Right lobe of liver (tissue), 6 donors: Measurements from ENCODE around the gene SPATA20. TPM values are rescaled to one million over a fixed set of nuclear protein-coding genes. Genes with fewer than 3 reads are reported as not detected.

Source experiments
- ATAC-seq, 4 donors: fragments of 200-7000 bp; cut with Tn5 transposase; one replicate each; pipeline ENCODE4 v1.9.1; 2020; ENCODE audit warnings: mild to moderate bottlenecking in 4 of 4, moderate library complexity in 4 of 4
- DNase-seq, 3 donors: peaks; one replicate each; pipeline ENCODE4 v3.0.0-alpha.2; 2020
- H3K27ac ChIP-seq, 3 donors: fragments of 200-600 bp; one replicate each; pipeline ENCODE4 v1.8.0; 2022
- H3K27me3 ChIP-seq, 2 donors: fragments of 200-600 bp; one replicate each; pipeline ENCODE4 v1.8.0; 2022
- H3K36me3 ChIP-seq, 4 donors: fragments of 200-600 bp; sonication (generic) in 1 of 4; one replicate each; pipeline versions ENCODE4 v1.5.1 to v1.8.0; 2017 to 2022; ENCODE audit warnings: control low read depth in 1 of 4
- H3K4me1 ChIP-seq, 4 donors: fragments of 200-600 bp; sonication (generic) in 1 of 4; one replicate each; pipeline versions ENCODE4 v1.5.1 to v1.8.0; 2017 to 2022; ENCODE audit warnings: control low read depth in 1 of 4
- H3K4me3 ChIP-seq, 3 donors: fragments of 200-600 bp; one replicate each; pipeline ENCODE4 v1.8.0; 2022
- H3K9me3 ChIP-seq, 4 donors: fragments of 200-600 bp; sonication (generic) in 1 of 4; one replicate each; pipeline versions ENCODE4 v1.5.1 to v1.8.0; 2017 to 2022; ENCODE audit warnings: control low read depth in 1 of 4
- POLR2A ChIP-seq: fragments of 450-650 bp; IDR thresholded peaks from one replicate; pipeline ENCODE4 v1.6.1; 2017; ENCODE audit warnings: antibody characterized with exemption, mild to moderate bottlenecking
- WGBS: methylation state at CpG from one replicate; pipeline ENCODE4 v1.1.6; 2018; ENCODE audit warnings: low coverage, low lambda C conversion rate; ENCODE audit not compliant: insufficient coverage; ENCODE audit errors: missing lambda C conversion rate; 5-methylcytosine and 5-hydroxymethylcytosine counted together
- intact Hi-C, 2 donors: fragments of 100-400 bp; cut with DNase I; formaldehyde crosslinking; loops; one replicate each; pipeline versions ENCODE4 v1.11.2 to v1.14.1; 2022
- total RNA-seq, 6 experiments: library from RNA; depleted of rRNA in 2 of 6; stranded (reverse); fragments of >200 nt in 2 of 6; fragmentation: NEBNext Ultra II Directional in 3 of 6; extraction: Animal tissue kit (Norgen Biotek cat#: 25700) in 3 of 6; gene quantifications; one replicate each; pipeline versions ENCODE4 v1.1.0 to v1.2.4, GENCODE V29; 2016 to 2023
- TF ChIP-seq, protein P1 (sequence below), 4 donors: fragments of 200-600 bp in 3 of 4; fragments of 450-650 bp in 1 of 4; IDR thresholded peaks; one replicate each; pipeline versions ENCODE4 v1.5.1 to v1.8.0; 2016 to 2022; ENCODE audit warnings: antibody characterized with exemption in 4 of 4, mild to moderate bottlenecking in 2 of 4
- donor health status: DM: no; HTN: yes; CAD: no.
- donor health status: DM: no; HTN: no; CAD: no.
- donor health status: DM: no; HTN: no; CAD: no.
- donor health status: DM: no; HTN: yes; CAD: no.
- donor health status: DM: no; HTN: yes; CAD: no.

The SPATA20 gene
- total RNA-seq, 6 experiments from 2014 or later, result 29.6 to 203 (median 34.2) TPM

DNA sequence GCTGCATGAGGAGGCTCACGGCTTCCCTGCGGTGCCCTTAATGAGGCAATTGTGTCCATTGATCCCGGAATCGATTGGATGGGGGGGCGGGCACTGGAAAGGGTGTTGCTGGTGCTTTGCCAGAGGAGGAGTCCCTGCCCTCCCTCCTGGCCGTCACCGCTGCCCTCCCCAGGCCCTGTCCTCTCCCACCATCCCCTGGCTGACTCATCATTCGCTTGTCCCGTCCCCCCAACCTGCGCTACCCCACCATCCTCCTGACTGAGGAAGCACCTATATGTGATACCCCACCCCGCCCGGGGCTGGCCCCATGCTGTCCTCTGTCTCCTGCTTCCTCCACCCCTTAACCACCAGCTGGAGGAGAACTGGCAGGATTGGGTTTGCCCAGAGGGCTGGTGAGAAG, 34.3 kb downstream of the SPATA20 start:
- H3K27ac ChIP-seq, result no peak overlapping the region
- ATAC-seq (peak in 1 of 4 donors; percentile 12), DNase-seq (no peak)
- no peak overlapping the region for H3K4me3 ChIP-seq
- TF ChIP-seq, protein P1, sequence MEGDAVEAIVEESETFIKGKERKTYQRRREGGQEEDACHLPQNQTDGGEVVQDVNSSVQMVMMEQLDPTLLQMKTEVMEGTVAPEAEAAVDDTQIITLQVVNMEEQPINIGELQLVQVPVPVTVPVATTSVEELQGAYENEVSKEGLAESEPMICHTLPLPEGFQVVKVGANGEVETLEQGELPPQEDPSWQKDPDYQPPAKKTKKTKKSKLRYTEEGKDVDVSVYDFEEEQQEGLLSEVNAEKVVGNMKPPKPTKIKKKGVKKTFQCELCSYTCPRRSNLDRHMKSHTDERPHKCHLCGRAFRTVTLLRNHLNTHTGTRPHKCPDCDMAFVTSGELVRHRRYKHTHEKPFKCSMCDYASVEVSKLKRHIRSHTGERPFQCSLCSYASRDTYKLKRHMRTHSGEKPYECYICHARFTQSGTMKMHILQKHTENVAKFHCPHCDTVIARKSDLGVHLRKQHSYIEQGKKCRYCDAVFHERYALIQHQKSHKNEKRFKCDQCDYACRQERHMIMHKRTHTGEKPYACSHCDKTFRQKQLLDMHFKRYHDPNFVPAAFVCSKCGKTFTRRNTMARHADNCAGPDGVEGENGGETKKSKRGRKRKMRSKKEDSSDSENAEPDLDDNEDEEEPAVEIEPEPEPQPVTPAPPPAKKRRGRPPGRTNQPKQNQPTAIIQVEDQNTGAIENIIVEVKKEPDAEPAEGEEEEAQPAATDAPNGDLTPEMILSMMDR (IDR thresholded peaks at IDR 0.05), result no peak
- no peak for TF ChIP-seq POLR2A
- H3K9me3 ChIP-seq, result no peaks in the 10 kb centered on the region
- no peaks in the 10 kb centered on the region for H3K27me3 ChIP-seq
- 81% methylated on average over 6 of the region's 12 CpGs for WGBS
- intact Hi-C loops, result no loop called here
- no peaks in the 10 kb centered on the region for H3K4me1 ChIP-seq
- H3K36me3 ChIP-seq, result no peaks in the 10 kb centered on the region

DNA sequence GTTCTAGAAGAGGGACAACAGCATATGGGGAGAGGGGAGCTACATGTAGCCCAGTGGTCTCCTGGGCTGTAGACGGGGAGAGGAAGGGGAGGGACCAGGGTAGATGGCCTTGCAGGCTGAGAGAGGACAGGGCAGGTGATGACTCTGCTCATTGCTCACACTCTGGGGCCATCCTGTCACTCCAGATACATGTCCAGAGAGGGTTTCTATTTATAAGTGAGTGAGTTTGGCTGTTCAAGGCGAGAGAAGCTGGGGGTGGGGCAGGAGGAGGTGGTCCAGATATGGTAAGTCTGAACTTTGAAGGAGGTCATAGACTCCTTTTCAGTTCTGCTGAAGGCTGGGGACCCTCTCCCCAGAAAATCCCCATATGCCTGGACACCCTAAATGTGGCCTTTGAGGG, 35.8 kb downstream of the SPATA20 start:
- Histone ChIP-seq H3K36me3 (no peaks in the 10 kb centered on the region), H3K27ac (no peak overlapping the region), H3K4me1 (no peaks in the 10 kb centered on the region), H3K4me3 (no peak overlapping the region), H3K9me3 (no peaks in the 10 kb centered on the region), H3K27me3 (no peaks in the 10 kb centered on the region)
- no CpG with 5 or more reads among the region's 2 CpGs for WGBS
- DNase-seq, result no peak
- no peak for ATAC-seq
- intact Hi-C loops, result no loop called here
- TF ChIP-seq POLR2A, result no peak
- TF ChIP-seq, protein P1 (IDR thresholded peaks at IDR 0.05), result no peak

DNA sequence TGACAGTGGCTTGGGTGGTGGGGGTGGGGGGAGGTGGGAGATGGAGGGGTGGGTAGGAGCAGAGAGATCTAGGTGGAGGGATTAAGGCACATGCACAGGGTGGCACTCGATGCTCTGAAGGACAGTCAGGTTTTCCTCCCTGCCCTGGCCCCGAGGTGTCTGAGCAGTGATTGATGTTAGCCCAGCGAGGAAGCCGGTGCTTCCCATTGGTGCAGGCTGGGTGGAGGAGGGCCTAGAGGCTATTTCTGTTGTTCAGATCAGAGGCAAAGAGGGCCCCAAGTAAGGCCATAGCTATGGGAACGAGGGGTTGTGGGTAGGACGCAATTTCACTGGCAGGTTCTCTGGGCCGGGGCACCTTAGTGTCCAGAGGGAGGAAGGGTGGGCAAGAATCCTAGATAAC, 36.7 kb downstream of the SPATA20 start:
- no peak overlapping the region for H3K27ac ChIP-seq
- ATAC-seq, result no peak
- TF ChIP-seq, protein P1 (IDR thresholded peaks at IDR 0.05), result no peak
- no peak for TF ChIP-seq POLR2A
- H3K4me1 ChIP-seq, result peaks cover 0 to 3% (median 0%) of the 10 kb centered on the region in 4 donors
- no peaks in the 10 kb centered on the region for H3K36me3 ChIP-seq
- no peaks in the 10 kb centered on the region for H3K9me3 ChIP-seq
- no peaks in the 10 kb centered on the region for H3K27me3 ChIP-seq
- no peak overlapping the region for H3K4me3 ChIP-seq
- intact Hi-C loops, result no loop called here
- 60% methylated on average over 1 of the region's 7 CpGs for WGBS
- no peak for DNase-seq

DNA sequence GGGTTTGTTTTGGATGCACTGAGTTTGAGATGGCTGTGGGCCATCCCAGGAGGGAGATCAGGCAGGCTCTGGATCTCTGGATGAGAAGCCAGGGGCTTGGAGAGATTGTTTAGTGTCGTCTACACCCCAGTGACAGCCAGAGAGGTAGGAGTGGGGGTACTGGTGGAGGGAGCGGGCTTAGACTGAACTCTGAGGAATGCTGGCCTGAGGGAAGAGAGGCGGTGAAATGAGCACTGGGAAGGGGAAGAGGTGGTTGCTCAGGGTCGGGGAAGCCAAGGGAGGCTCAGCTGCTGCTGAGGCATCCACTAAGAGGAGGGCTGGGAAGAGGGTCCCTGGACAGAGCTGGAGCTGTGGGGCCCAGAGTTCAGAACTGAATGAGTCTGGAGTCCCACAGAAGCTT, 37.1 kb downstream of the SPATA20 start:
- WGBS, result 61% methylated on average over 4 of the region's 4 CpGs
- Histone ChIP-seq H3K27ac (no peak overlapping the region), H3K4me3 (no peak overlapping the region), H3K27me3 (no peaks in the 10 kb centered on the region), H3K9me3 (no peaks in the 10 kb centered on the region), H3K36me3 (no peaks in the 10 kb centered on the region), H3K4me1 (peaks cover 0 to 7% (median 0%) of the 10 kb centered on the region in 4 donors)
- intact Hi-C loops, result no loop called here
- DNase-seq (no peak), ATAC-seq (no peak)
- no peak for TF ChIP-seq POLR2A
- TF ChIP-seq, protein P1 (IDR thresholded peaks at IDR 0.05), result no peak

DNA sequence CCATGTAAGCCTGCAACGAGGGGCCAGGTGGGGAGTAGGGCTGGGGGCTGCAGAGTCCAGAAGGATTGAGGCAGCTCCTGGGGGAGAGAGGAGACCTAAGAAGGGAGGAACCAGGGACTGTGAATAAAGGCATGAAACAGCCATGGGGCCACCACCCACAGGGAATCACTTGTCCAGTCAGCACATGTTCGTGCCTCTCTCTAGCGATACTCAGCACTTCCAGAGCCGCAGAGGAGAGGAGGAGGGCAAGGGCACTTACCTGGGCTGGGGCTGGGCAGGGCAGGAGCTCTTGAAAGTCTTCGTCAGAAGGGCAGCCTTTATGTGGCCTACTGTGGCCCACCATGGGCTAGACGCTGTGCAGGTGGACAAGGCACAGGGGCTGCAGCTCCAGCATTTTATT, 37.8 kb downstream of the SPATA20 start:
- ATAC-seq (no peak), DNase-seq (no peak)
- Histone ChIP-seq H3K27me3 (no peaks in the 10 kb centered on the region), H3K4me3 (no peak overlapping the region), H3K4me1 (peaks cover 0 to 12% (median 0%) of the 10 kb centered on the region in 4 donors), H3K27ac (no peak overlapping the region), H3K9me3 (no peaks in the 10 kb centered on the region), H3K36me3 (no peaks in the 10 kb centered on the region)
- WGBS, result 68% methylated on average over 5 of the region's 6 CpGs
- intact Hi-C loops, result no loop called here
- TF ChIP-seq, protein P1 (IDR thresholded peaks at IDR 0.05), result no peak
- no peak for TF ChIP-seq POLR2A
